Aorta (tissue), 5 donors: Measurements from ENCODE around the gene C4orf50. TPM values are rescaled to one million over a fixed set of nuclear protein-coding genes. Genes with fewer than 3 reads are reported as not detected.

Source experiments
- ATAC-seq: fragments of 200-7000 bp; cut with Tn5 transposase; one replicate; pipeline ENCODE4 v1.9.1; 2022; ENCODE audit warnings: moderate library complexity; ENCODE audit not compliant: low FRiP score
- DNase-seq, 2 donors: peaks; one replicate each; pipeline ENCODE4 v3.0.0-alpha.2; 2020
- H3K27ac ChIP-seq, 2 donors: one replicate each; pipeline ENCODE4 v1.5.1; 2013; ENCODE audit warnings: low read length in 2 of 2, mild to moderate bottlenecking in 2 of 2, moderate library complexity in 2 of 2, control low read depth in 1 of 2, inconsistent platforms in 1 of 2, low read depth in 1 of 2
- H3K27me3 ChIP-seq, 2 donors: one replicate each; pipeline ENCODE4 v1.6.1; 2013; ENCODE audit warnings: control low read depth in 1 of 2, low read length in 1 of 2, mild to moderate bottlenecking in 1 of 2, moderate library complexity in 1 of 2; ENCODE audit not compliant: insufficient read depth in 2 of 2, control insufficient read depth in 1 of 2
- H3K36me3 ChIP-seq, 2 donors: one replicate each; pipeline ENCODE4 v1.6.1; 2013; ENCODE audit warnings: control low read depth in 1 of 2, low read length in 1 of 2, mild to moderate bottlenecking in 1 of 2; ENCODE audit not compliant: insufficient read depth in 2 of 2, control insufficient read depth in 1 of 2
- H3K4me1 ChIP-seq, 2 donors: one replicate each; pipeline ENCODE4 v1.6.1; 2013; ENCODE audit warnings: low read length in 2 of 2, control low read depth in 1 of 2, mild to moderate bottlenecking in 1 of 2, moderate library complexity in 1 of 2; ENCODE audit not compliant: insufficient read depth in 2 of 2, control insufficient read depth in 1 of 2
- H3K4me3 ChIP-seq, 2 donors: one replicate each; pipeline ENCODE4 v1.5.1; 2013; ENCODE audit warnings: low read length in 2 of 2, control low read depth in 1 of 2, mild to moderate bottlenecking in 1 of 2
- H3K9me3 ChIP-seq: one replicate; pipeline ENCODE4 v1.6.1; 2013; ENCODE audit warnings: mild to moderate bottlenecking, low read length; ENCODE audit not compliant: control insufficient read depth
- WGBS, 2 donors: extraction: QIAGEN DNeasy Blood & Tissue Kit; methylation state at CpG; one replicate each; pipeline ENCODE4 v1.1.7; 2013; 5-methylcytosine and 5-hydroxymethylcytosine counted together
- intact Hi-C, 2 donors: fragments of 100-400 bp; cut with DNase I; formaldehyde crosslinking; loops; one replicate each; pipeline versions ENCODE4 v1.14.2 to v1.15.0; 2022
- polyA plus RNA-seq, 2 donors: library from polyadenylated mRNA; stranded (reverse); fragments of 200-250 nt; gene quantifications; one replicate each; pipeline ENCODE4 v1.2.3, GENCODE V29; 2013
- total RNA-seq, 2 donors: library from RNA; stranded (reverse); fragmentation: NEBNext Ultra II Directional; extraction: Animal tissue kit (Norgen Biotek cat#: 25700); gene quantifications; one replicate each; pipeline ENCODE4 v1.2.1, GENCODE V29; 2021
- donor health status: healthy with polysubstance abuse.
- donor health status: Bipolar disorder and iron deficiency.
- donor health status: DM: no; HTN: no; CAD: no.
- donor health status: DM: no; HTN: no; CAD: no.
- donor health status: DM: yes; HTN: yes; CAD: no.

C4orf50 gene
- total and polyA plus RNA-seq, 4 donors, result 0.03 to 0.06 TPM; not detected in 2

DNA sequence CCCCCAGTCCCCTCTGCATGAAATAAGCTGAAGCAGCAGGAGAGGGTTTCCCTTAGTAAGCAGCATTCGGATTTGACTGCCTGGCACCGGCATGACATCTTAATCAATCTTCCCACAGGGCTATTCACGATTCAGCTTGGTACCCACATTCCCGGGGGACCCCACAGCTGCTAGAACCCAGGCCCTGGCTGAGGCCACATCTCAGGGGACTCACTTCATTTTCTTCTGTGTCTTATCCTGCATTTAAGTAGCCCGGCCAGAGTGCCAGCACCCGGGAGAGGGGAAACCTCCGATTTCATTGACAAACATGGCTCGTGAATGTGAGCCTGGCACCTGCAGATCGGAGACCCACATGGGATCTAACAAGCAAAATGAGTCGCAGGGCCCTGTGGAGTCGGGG, 73.1 kb downstream of the C4orf50 start:
- Histone ChIP-seq H3K9me3 (peaks cover 14% of the 10 kb centered on the region), H3K4me1 (no peaks in the 10 kb centered on the region), H3K27ac (no peak overlapping the region), H3K4me3 (no peak overlapping the region), H3K36me3 (no peaks in the 10 kb centered on the region), H3K27me3 (peaks cover 0 to 2% of the 10 kb centered on the region in 2 donors)
- no peak for DNase-seq
- intact Hi-C loops, result no loop called here
- 67 to 68% methylated on average over 11 of the region's 11 CpGs for WGBS, 2 donors
- no peak for ATAC-seq

GRCh38 chr4:5943561-5943960, 74.7 kb downstream of the C4orf50 start:
- peaks cover 0 to 2% of the 10 kb centered on the region in 2 donors for H3K27me3 ChIP-seq
- H3K9me3 ChIP-seq, result peaks cover 14% of the 10 kb centered on the region
- H3K27ac ChIP-seq, result no peak overlapping the region
- intact Hi-C loops, result no loop called here
- 45 to 57% methylated on average over 6 of the region's 6 CpGs for WGBS, 2 donors
- H3K36me3 ChIP-seq, result no peaks in the 10 kb centered on the region
- H3K4me3 ChIP-seq, result no peak overlapping the region
- DNase-seq (no peak), ATAC-seq (no peak)
- no peaks in the 10 kb centered on the region for H3K4me1 ChIP-seq

DNA sequence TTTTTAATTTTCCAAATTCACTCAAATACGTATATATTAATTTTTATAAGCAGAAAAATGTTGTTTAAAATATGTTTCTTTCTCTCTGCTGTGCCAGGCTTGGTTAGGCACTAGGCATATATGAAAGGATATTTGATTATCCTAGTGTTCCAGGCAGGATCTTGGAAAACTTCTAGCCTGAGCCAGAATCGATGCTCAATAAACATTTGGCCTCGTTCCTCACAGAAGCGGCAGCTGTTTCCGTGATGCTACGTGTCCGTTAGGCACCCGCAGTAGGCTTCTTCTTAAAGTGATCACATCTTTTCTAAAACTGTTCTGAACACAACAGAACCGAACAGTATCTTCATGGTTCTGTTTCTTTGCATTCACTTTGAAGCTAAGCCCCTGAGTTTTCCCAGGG, 75.3 kb downstream of the C4orf50 start:
- Histone ChIP-seq H3K36me3 (no peaks in the 10 kb centered on the region), H3K4me3 (no peak overlapping the region), H3K27ac (no peak overlapping the region), H3K27me3 (peaks cover 0 to 2% of the 10 kb centered on the region in 2 donors), H3K4me1 (no peaks in the 10 kb centered on the region), H3K9me3 (peaks cover 14% of the 10 kb centered on the region)
- DNase-seq (no peak), ATAC-seq (no peak)
- intact Hi-C loops, result no loop called here
- WGBS, 2 donors, result 39 to 41% methylated on average over 9 of the region's 9 CpGs

DNA sequence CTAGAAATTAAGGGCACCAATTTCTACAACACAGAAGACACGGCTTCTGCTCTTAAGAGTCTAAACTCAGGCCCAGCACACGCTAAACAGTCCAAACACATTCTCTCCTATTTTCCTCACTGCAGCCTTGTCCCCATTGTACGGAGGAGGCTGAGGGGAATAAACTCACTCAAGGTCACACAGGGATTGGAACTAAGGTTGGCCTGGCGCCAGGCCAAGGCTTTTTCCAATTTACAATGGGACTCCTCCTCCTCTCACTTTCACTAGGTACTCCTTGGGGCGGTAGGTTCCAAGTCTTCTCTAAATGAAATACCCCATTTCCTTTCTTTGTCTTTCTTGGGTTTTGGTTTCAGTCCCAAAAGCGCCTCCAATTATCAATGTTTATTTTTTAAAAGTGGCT, 76.6 kb downstream of the C4orf50 start:
- DNase-seq, result no peak
- H3K4me1 ChIP-seq, result no peaks in the 10 kb centered on the region
- H3K27me3 ChIP-seq, result no peaks in the 10 kb centered on the region
- H3K9me3 ChIP-seq, result peaks cover 9% of the 10 kb centered on the region
- no peak overlapping the region for H3K27ac ChIP-seq
- no peaks in the 10 kb centered on the region for H3K36me3 ChIP-seq
- intact Hi-C loops, result no loop called here
- ATAC-seq, result no peak
- no peak overlapping the region for H3K4me3 ChIP-seq
- 53 to 56% methylated on average over 6 of the region's 6 CpGs for WGBS, 2 donors

GRCh38 chr4:5940470-5941203, 77.6 kb downstream of the C4orf50 start:
- no peaks in the 10 kb centered on the region for H3K4me1 ChIP-seq
- H3K27me3 ChIP-seq, result no peaks in the 10 kb centered on the region
- WGBS, 2 donors, result 35 to 47% methylated on average over 3 of the region's 3 CpGs
- no peak for DNase-seq
- H3K4me3 ChIP-seq, result no peak overlapping the region
- intact Hi-C loops, result no loop called here
- H3K36me3 ChIP-seq, result no peaks in the 10 kb centered on the region
- peaks cover 9% of the 10 kb centered on the region for H3K9me3 ChIP-seq
- no peak overlapping the region for H3K27ac ChIP-seq
- no peak for ATAC-seq

GRCh38 chr4:5933996-5934831, 84.0 kb downstream of the C4orf50 start:
- intact Hi-C loops, result no loop called here
- no peak for DNase-seq
- no peak overlapping the region for H3K27ac ChIP-seq
- H3K4me1 ChIP-seq, result no peaks in the 10 kb centered on the region
- no peaks in the 10 kb centered on the region for H3K36me3 ChIP-seq
- 65 to 70% methylated on average over 16 of the region's 16 CpGs for WGBS, 2 donors
- no peaks in the 10 kb centered on the region for H3K27me3 ChIP-seq
- H3K4me3 ChIP-seq, result no peak overlapping the region
- ATAC-seq, result no peak
- no peaks in the 10 kb centered on the region for H3K9me3 ChIP-seq

DNA sequence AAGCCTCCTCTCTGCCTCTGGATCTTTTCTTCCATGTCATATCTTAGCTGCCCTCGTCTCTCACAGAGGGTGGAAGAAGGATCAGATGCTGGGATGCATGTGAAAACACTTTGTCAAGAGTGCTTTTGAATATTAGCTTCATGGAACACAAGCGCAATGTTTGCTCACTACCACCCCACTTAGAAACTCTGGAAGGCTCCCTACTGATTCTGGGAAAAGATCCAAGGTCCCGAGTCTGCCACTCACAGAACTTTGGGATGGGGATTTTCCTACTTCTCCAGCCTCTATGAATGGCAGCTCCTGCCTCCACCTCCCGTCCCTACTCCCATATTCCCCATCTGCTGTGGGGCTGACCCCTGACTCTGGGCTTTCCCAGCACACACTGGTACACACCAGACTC, 85.1 kb downstream of the C4orf50 start:
- Histone ChIP-seq H3K9me3 (no peaks in the 10 kb centered on the region), H3K36me3 (no peaks in the 10 kb centered on the region), H3K4me1 (no peaks in the 10 kb centered on the region), H3K27ac (no peak overlapping the region), H3K4me3 (no peak overlapping the region), H3K27me3 (no peaks in the 10 kb centered on the region)
- no peak for ATAC-seq
- intact Hi-C loops, result no loop called here
- WGBS, 2 donors, result 25 to 26% methylated on average over 4 of the region's 4 CpGs
- no peak for DNase-seq

DNA sequence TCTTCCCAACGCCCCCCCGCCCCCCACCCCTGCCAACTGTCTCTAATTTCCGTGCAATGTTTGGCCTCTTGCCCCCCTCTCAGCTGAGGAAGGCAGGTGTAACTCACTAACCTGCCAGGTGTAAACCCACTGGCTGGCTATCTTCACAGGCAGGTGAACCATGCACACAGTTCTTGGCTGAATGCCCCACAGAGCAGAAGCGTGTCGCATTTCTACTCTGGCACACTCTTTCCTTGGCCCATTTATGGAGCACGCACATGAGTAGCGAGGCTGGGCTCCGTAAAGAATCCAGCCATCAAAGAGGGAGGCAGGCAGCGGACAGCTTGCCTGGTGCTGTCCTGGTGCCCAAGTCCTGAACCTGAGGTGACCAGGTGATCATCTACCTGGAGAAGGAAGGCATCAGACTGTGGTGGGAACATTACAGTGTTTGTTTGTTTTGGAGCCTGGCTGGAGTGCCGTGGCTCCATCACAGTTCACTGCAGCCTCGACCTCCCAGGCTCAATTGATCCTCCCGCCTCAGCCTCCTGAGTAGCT, 86.1 kb downstream of the C4orf50 start:
- intact Hi-C loops, result no loop called here
- Histone ChIP-seq H3K4me3 (no peak overlapping the region), H3K4me1 (no peaks in the 10 kb centered on the region), H3K9me3 (no peaks in the 10 kb centered on the region), H3K27ac (no peak overlapping the region), H3K36me3 (no peaks in the 10 kb centered on the region), H3K27me3 (no peaks in the 10 kb centered on the region)
- WGBS, 2 donors, result 55 to 67% methylated on average over 12 of the region's 12 CpGs
- ATAC-seq (no peak), DNase-seq (no peak)
